MG63 (cell line): ENCODE measurements around the gene SELENOP. TPM values are rescaled to one million over a fixed set of nuclear protein-coding genes. Genes with fewer than 3 reads are reported as not detected.
A peak's percentile ranks its signal among the peaks of the same experiment; 100 is the strongest.
"Not testable (repeated sequence)": the region's sequence is repeated elsewhere in the genome, so short reads cannot be mapped to it uniquely, and the experiment has no call there.

Experiments used
- DNase-seq: peaks from one replicate; pipeline ENCODE4 v3.0.0-alpha.2; 2020
- H3K27me3 ChIP-seq: fragments of 250-450 bp; sonication (Bioruptor Pico); 2 replicates; pipeline ENCODE4 v1.5.1; 2020; ENCODE audit warnings: mild to moderate bottlenecking, moderate library complexity
- H3K36me3 ChIP-seq: fragments of 250-450 bp; sonication (Bioruptor Pico); 2 replicates; pipeline ENCODE4 v1.5.1; 2020; ENCODE audit warnings: mild to moderate bottlenecking, moderate library complexity
- H3K4me3 ChIP-seq: fragments of 250-450 bp; sonication (Bioruptor Pico); 2 replicates; pipeline ENCODE4 v1.5.1; 2020; ENCODE audit warnings: mild to moderate bottlenecking, moderate library complexity
- H3K9me3 ChIP-seq: fragments of 250-450 bp; sonication (Bioruptor Pico); 2 replicates; pipeline ENCODE4 v1.5.1; 2020; ENCODE audit warnings: mild to moderate bottlenecking, moderate library complexity
- total RNA-seq: library from RNA; depleted of rRNA; stranded (reverse); fragments of >200 nt; shearing (Covaris generic); gene quantifications from 2 replicates; pipeline ENCODE4 v1.2.3, GENCODE V29; 2014; ENCODE audit warnings: low replicate concordance; rRNA removed

Gene SELENOP
- 1.5 and 25.0 TPM in 2 replicates for total RNA-seq

- no peak for DNase-seq
- Histone ChIP-seq H3K9me3 (no peaks in the 10 kb centered on the region), H3K27me3 (no peaks in the 10 kb centered on the region), H3K36me3 (no peaks in the 10 kb centered on the region), H3K4me3 (no peak within 1 kb of the TSS)
These were observed at the start of gene SELENOP for GRCh38 chr5:42811591-42812446. Gene SELENOP, minus strand, starts transcription at chr5:42811892. Its CDS starts 3,539 bp downstream, at chr5:42808353.

- H3K36me3 ChIP-seq = no peaks in the 10 kb centered on the region
- no peaks in the 10 kb centered on the region for H3K9me3 ChIP-seq
- H3K27me3 ChIP-seq = no peaks in the 10 kb centered on the region
- no peak for DNase-seq
- no peak overlapping the region for H3K4me3 ChIP-seq
These were observed 47.0 kb upstream of the SELENOP start for GRCh38 chr5:42858687-42859086.

- no peak for DNase-seq
- no peaks in the 10 kb centered on the region for H3K9me3 ChIP-seq
- H3K36me3 ChIP-seq = no peaks in the 10 kb centered on the region
- H3K4me3 ChIP-seq = no peak overlapping the region
- H3K27me3 ChIP-seq = no peaks in the 10 kb centered on the region
These were observed 46.4 kb upstream of the SELENOP start for GRCh38 chr5:42858031-42858643.

GRCh38 chr5:42855811-42856210, 44.1 kb upstream of the SELENOP start:
- DNase-seq = no peak
- Histone ChIP-seq H3K9me3 (no peaks in the 10 kb centered on the region), H3K36me3 (no peaks in the 10 kb centered on the region), H3K4me3 (no peak overlapping the region), H3K27me3 (no peaks in the 10 kb centered on the region)

GRCh38 chr5:42855386-42855785, 43.7 kb upstream of the SELENOP start:
- no peaks in the 10 kb centered on the region for H3K27me3 ChIP-seq
- H3K9me3 ChIP-seq = no peaks in the 10 kb centered on the region
- no peaks in the 10 kb centered on the region for H3K36me3 ChIP-seq
- no peak for DNase-seq
- H3K4me3 ChIP-seq = no peak overlapping the region

- H3K36me3 ChIP-seq = no peaks in the 10 kb centered on the region
- no peaks in the 10 kb centered on the region for H3K9me3 ChIP-seq
- no peak overlapping the region for H3K4me3 ChIP-seq
- no peaks in the 10 kb centered on the region for H3K27me3 ChIP-seq
- no peak for DNase-seq
These were observed 43.1 kb upstream of the SELENOP start for GRCh38 chr5:42854795-42855194.

GRCh38 chr5:42852826-42853225, 41.1 kb upstream of the SELENOP start:
- Histone ChIP-seq H3K9me3 (no peaks in the 10 kb centered on the region), H3K36me3 (no peaks in the 10 kb centered on the region), H3K27me3 (no peaks in the 10 kb centered on the region), H3K4me3 (no peak overlapping the region)
- no peak for DNase-seq

GRCh38 chr5:42851481-42851880, 39.8 kb upstream of the SELENOP start:
- DNase-seq = no peak
- H3K27me3 ChIP-seq = no peaks in the 10 kb centered on the region

GRCh38 chr5:42848545-42848944, 36.9 kb upstream of the SELENOP start:
- H3K27me3 ChIP-seq = no peaks in the 10 kb centered on the region
- H3K9me3 ChIP-seq = no peaks in the 10 kb centered on the region
- no peak overlapping the region for H3K4me3 ChIP-seq
- no peaks in the 10 kb centered on the region for H3K36me3 ChIP-seq
- DNase-seq = no peak

More at GRCh38 chr5:42851481-42851880, 39.8 kb upstream of the SELENOP start:
- Histone ChIP-seq H3K36me3 (no peaks in the 10 kb centered on the region), H3K9me3 (no peaks in the 10 kb centered on the region), H3K4me3 (no peak overlapping the region)

- H3K9me3 ChIP-seq, DNase-seq, H3K27me3 ChIP-seq, H3K36me3 ChIP-seq, H3K4me3 ChIP-seq: not testable (repeated sequence)
These were observed 32.7 kb upstream of the SELENOP start for GRCh38 chr5:42844408-42844807.

- H3K9me3 ChIP-seq = no peaks in the 10 kb centered on the region
- H3K36me3 ChIP-seq = no peaks in the 10 kb centered on the region
- no peak for DNase-seq
- no peaks in the 10 kb centered on the region for H3K27me3 ChIP-seq
- no peak overlapping the region for H3K4me3 ChIP-seq
These were observed 32.1 kb upstream of the SELENOP start for GRCh38 chr5:42843675-42844292.

GRCh38 chr5:42842921-42843641, 31.4 kb upstream of the SELENOP start:
- DNase-seq = no peak
- Histone ChIP-seq H3K27me3 (no peaks in the 10 kb centered on the region), H3K9me3 (no peaks in the 10 kb centered on the region), H3K4me3 (no peak overlapping the region), H3K36me3 (no peaks in the 10 kb centered on the region)

GRCh38 chr5:42840842-42841567, 29.3 kb upstream of the SELENOP start:
- no peak for DNase-seq
- H3K4me3 ChIP-seq = no peak overlapping the region

GRCh38 chr5:42840269-42840668, 28.6 kb upstream of the SELENOP start:
- peak; percentile 8 for DNase-seq
- H3K36me3 ChIP-seq = no peaks in the 10 kb centered on the region
- H3K4me3 ChIP-seq = no peak overlapping the region

More at GRCh38 chr5:42840842-42841567, 29.3 kb upstream of the SELENOP start:
- Histone ChIP-seq H3K36me3 (no peaks in the 10 kb centered on the region), H3K9me3 (no peaks in the 10 kb centered on the region), H3K27me3 (no peaks in the 10 kb centered on the region)

GRCh38 chr5:42839196-42839595, 27.5 kb upstream of the SELENOP start:
- Histone ChIP-seq H3K9me3 (no peaks in the 10 kb centered on the region), H3K27me3 (no peaks in the 10 kb centered on the region), H3K36me3 (no peaks in the 10 kb centered on the region), H3K4me3 (no peak overlapping the region)
- DNase-seq = no peak

More at GRCh38 chr5:42840269-42840668, 28.6 kb upstream of the SELENOP start:
- Histone ChIP-seq H3K27me3 (no peaks in the 10 kb centered on the region), H3K9me3 (no peaks in the 10 kb centered on the region)

- no peaks in the 10 kb centered on the region for H3K36me3 ChIP-seq
- no peak overlapping the region for H3K4me3 ChIP-seq
- H3K9me3 ChIP-seq = no peaks in the 10 kb centered on the region
- no peak for DNase-seq
- H3K27me3 ChIP-seq = no peaks in the 10 kb centered on the region
These were observed 25.9 kb upstream of the SELENOP start for GRCh38 chr5:42837601-42838000.
